A673 (cell line): ENCODE data around the gene TUBGCP3.

Experiments
- EZH2 ChIP-seq: fragments of 200-600 bp; sonication (generic); IDR thresholded peaks from 2 replicates; pipeline ENCODE4 v1.6.1; 2017; ENCODE audit warnings: borderline replicate concordance, low read depth, mild to moderate bottlenecking, mixed read lengths, antibody characterized with exemption, low read length; ENCODE audit not compliant: poor library complexity, severe bottlenecking
- TF ChIP-seq, protein P1 (sequence below): fragments of 300-800, 200-600 bp; sonication (generic); conservative IDR thresholded peaks from 2 replicates; pipeline ENCODE4 v1.5.1; 2017; ENCODE audit warnings: low read depth, mild to moderate bottlenecking, antibody characterized with exemption, low read length, moderate library complexity, mixed read lengths

DNA sequence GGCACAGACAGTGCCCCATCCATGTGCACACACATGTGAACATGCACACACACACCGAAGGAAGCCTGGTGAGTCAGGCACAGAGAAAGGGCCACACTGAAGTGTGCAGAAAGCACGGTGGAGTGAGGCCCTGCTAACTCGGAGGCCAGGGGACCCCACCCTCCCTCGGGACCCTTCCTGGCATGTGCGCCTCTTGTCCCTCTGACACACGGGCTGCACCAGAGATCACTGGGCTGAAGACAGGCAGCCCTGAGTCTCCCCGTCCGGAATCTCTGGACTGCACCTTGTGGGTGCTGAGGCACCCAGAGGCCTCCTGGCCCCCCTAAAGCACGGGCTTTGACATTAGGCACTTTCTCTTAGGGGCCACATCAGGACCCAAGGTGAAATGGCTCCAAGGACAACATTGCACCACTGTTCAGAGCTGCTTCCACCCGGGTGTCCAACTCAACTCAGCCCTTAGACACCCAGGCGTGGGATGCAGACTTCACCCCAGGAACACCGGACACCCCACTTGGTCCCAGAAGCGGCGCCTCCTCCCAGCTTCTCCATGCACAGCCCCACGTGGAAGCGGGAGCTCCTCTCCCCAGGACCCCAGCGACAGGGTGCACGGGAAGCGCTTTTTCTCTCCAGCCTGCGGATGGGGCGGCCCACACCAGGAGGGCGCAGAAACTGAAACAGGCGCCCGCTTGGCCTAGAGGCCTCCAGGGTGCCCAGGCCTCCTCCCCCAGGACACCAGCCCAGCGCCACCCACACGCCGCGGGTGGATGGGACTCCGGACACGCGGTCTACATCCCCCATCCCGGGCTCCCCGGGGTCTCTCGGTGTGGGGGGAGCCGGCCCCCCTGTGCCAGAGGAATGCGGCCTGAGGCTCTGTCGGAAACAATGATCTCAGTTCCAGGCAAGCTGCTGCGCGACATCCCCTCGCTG, 121.6 kb downstream of the TUBGCP3 start:
- TF ChIP-seq, protein P1, sequence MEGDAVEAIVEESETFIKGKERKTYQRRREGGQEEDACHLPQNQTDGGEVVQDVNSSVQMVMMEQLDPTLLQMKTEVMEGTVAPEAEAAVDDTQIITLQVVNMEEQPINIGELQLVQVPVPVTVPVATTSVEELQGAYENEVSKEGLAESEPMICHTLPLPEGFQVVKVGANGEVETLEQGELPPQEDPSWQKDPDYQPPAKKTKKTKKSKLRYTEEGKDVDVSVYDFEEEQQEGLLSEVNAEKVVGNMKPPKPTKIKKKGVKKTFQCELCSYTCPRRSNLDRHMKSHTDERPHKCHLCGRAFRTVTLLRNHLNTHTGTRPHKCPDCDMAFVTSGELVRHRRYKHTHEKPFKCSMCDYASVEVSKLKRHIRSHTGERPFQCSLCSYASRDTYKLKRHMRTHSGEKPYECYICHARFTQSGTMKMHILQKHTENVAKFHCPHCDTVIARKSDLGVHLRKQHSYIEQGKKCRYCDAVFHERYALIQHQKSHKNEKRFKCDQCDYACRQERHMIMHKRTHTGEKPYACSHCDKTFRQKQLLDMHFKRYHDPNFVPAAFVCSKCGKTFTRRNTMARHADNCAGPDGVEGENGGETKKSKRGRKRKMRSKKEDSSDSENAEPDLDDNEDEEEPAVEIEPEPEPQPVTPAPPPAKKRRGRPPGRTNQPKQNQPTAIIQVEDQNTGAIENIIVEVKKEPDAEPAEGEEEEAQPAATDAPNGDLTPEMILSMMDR = no peak
- no peak for TF ChIP-seq EZH2
